Measurements from ENCODE around the gene KCNJ5. TPM values are rescaled to one million over a fixed set of nuclear protein-coding genes. Genes with fewer than 3 reads are reported as not detected.

The KCNJ5 gene
- total RNA-seq, 1 experiment from 2014 or later = 0.11 TPM

DNA sequence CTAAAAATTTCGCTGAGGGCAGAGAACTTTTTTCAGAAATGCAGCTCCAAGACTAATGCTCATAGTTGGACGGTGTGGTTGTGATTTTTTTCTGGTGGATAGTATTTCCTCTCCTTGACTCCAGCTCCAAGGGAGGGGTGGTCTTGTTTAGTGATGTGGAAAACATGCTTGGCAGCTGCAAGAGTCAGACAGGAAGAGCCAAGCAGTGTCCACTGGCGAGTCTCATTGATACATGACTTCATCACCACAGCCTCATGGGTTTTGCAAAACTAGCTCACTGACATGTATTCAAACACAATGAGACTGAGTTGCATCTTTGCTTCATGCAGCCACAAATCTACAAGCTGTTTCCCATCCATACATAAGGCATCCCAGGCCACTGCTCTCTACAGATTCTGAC is 16.7 kb upstream of the KCNJ5 start:
- H3K79me2 ChIP-seq (ENCODE audit: insufficient read depth, low read length) = no peaks in the 10 kb centered on the region
- H4K8ac ChIP-seq (replicated peaks; ENCODE audit: insufficient read length, low read depth, low read length) = no peak overlapping the region
- Mint-ChIP-seq H3K4me1 (peaks cover 42% of the 10 kb centered on the region in 2 experiments), H3K27ac (no peak overlapping the region), H3K4me3 (no peak overlapping the region), H3K27me3 (ENCODE audit: low read depth) (peaks cover 53% of the 10 kb centered on the region), H3K9me3 (no peaks in the 10 kb centered on the region; a peak in 1 of 5 replicates), H3K36me3 (ENCODE audit: insufficient read depth in 1 of 3, low read depth in 3 of 3) (no peaks in the 10 kb centered on the region; a peak in 2 of 7 replicates)
- no peak overlapping the region for H2BK15ac ChIP-seq (ENCODE audit: low read depth, low read length)
- no peak overlapping the region for H4K91ac ChIP-seq (ENCODE audit: insufficient read length, low read depth, low read length)
- no peak overlapping the region for H3K14ac ChIP-seq (ENCODE audit: insufficient read depth, low read length)
- no peaks in the 10 kb centered on the region for H4K20me1 ChIP-seq (ENCODE audit: control insufficient read depth, insufficient read depth, insufficient read length)
- H2BK20ac ChIP-seq (ENCODE audit: low read depth, low read length, poor library complexity, severe bottlenecking) = no peak overlapping the region
- no peaks in the 10 kb centered on the region for H3K79me1 ChIP-seq (ENCODE audit: insufficient read depth, low read depth, low read length, poor library complexity, severe bottlenecking)
- H2AK5ac ChIP-seq (ENCODE audit: insufficient read length, low read length) = no peak overlapping the region
- no peak overlapping the region for H3T11ph ChIP-seq (ENCODE audit: low read length)
- H3K56ac ChIP-seq (ENCODE audit: insufficient read length, low read depth, low read length) = no peak overlapping the region
- no peak overlapping the region for H3K23ac ChIP-seq (ENCODE audit: insufficient read length, low read depth, low read length)
- H2AFZ ChIP-seq (ENCODE audit: low read length) = no peak overlapping the region
- no peak overlapping the region for H3K4ac ChIP-seq (ENCODE audit: low read depth, low read length)
- H2BK120ac ChIP-seq (ENCODE audit: low read depth, low read length, poor library complexity, severe bottlenecking) = no peak overlapping the region
- no CpG with 5 or more reads among the region's 3 CpGs for WGBS (ENCODE audit: extremely low coverage, insufficient read length, low lambda C conversion rate)
- no peaks in the 10 kb centered on the region for H3K9me3 ChIP-seq (ENCODE audit: control insufficient read depth, low read depth, low read length)
- H2BK12ac ChIP-seq (ENCODE audit: insufficient read length, low read depth, low read length) = no peak overlapping the region
- no peak overlapping the region for H3K18ac ChIP-seq (ENCODE audit: insufficient read length, low read depth, low read length)
- no peak overlapping the region for H3K9ac ChIP-seq (ENCODE audit: extremely low read depth, insufficient read length, low read length)
- H3K4me1 ChIP-seq (ENCODE audit: insufficient read depth, low read length) = peaks cover 17% of the 10 kb centered on the region
- H3K4me2 ChIP-seq (ENCODE audit: insufficient read depth, insufficient read length, low read length) = no peak overlapping the region
- no peak overlapping the region for H2BK5ac ChIP-seq (ENCODE audit: insufficient read length, low read length)
- DNase-seq = no peak
- H3K27ac ChIP-seq (ENCODE audit: insufficient read length, low read depth, low read length) = no peak overlapping the region
- TF ChIP-seq, protein P1, sequence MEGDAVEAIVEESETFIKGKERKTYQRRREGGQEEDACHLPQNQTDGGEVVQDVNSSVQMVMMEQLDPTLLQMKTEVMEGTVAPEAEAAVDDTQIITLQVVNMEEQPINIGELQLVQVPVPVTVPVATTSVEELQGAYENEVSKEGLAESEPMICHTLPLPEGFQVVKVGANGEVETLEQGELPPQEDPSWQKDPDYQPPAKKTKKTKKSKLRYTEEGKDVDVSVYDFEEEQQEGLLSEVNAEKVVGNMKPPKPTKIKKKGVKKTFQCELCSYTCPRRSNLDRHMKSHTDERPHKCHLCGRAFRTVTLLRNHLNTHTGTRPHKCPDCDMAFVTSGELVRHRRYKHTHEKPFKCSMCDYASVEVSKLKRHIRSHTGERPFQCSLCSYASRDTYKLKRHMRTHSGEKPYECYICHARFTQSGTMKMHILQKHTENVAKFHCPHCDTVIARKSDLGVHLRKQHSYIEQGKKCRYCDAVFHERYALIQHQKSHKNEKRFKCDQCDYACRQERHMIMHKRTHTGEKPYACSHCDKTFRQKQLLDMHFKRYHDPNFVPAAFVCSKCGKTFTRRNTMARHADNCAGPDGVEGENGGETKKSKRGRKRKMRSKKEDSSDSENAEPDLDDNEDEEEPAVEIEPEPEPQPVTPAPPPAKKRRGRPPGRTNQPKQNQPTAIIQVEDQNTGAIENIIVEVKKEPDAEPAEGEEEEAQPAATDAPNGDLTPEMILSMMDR (conservative IDR thresholded peaks at IDR 0.05) = no peak
- no peaks in the 10 kb centered on the region; the same call in 1 of the 2 replicates for H3K27me3 ChIP-seq (ENCODE audit: insufficient read depth, low read length)
- no peak overlapping the region for H4K5ac ChIP-seq (ENCODE audit: insufficient read length, low read depth, low read length)
- H3K23me2 ChIP-seq (ENCODE audit: insufficient read length, low read depth, low read length, poor library complexity, severe bottlenecking) = peaks cover 3% of the 10 kb centered on the region

Measured in H9 (cell line).